Stimulated activated CD4-positive, alpha-beta T cell treated with anti-CD3 and anti-CD28 coated beads, Interleukin-1b, Interleukin-23, amount 100 ng/mL, for 24 hours (primary cell): ENCODE data around the gene UBE2I.

ENCODE experiments used
- DNase-seq, 4 experiments: peaks; one replicate each; pipeline ENCODE4 v3.0.0-alpha.2; 2020; ENCODE audit warnings: low read depth in 4 of 4, low spot score in 1 of 4

UBE2I gene

DNA sequence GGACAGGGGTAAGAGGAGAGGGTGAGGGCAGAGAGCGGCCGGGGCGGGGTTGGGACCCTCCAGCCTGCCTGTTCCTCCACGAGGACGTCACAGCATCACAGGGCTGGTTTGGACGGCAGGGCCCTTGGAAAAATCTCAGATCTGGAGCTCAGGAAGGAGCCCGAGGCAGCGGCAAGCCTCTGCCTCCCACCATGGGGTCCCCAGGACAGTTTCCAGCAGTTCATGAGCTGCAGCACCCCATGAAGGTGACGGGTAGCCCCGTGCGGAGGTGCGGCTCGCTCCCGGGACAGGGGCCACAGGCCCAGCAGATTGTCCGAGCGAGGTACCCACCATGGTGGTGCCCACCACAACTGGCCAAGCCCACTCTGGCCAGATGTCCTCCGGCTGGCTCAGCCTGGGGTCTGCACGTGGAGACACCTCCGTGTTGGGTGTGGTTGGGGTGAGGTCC is 32.3 kb upstream of the UBE2I start:
- no peak for DNase-seq

GRCh38 chr16:1277617-1278282 is 31.7 kb upstream of the UBE2I start:
- DNase-seq = no peak

DNA sequence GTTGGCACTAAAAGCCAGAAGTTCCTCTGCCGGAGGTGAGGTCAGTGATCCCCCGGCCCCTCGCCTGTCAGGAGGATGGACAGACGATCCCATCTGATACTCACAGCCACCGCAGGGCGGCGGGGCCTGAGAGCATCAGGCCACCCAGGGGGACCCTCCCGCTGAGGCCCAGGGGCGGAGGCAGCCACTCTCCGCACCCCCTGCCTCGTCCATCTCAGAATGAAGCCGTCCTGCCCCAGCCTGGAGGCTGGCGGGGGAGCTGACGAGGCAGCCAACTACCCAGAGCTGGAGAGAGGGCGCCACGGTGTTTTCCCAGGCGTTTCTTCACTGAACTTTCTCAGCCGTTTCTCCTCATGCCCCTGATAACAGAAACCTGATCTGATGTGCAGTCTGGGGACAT is 31.0 kb upstream of the UBE2I start:
- DNase-seq = no peak

GRCh38 chr16:1279081-1279944 is 30.1 kb upstream of the UBE2I start:
- no peak for DNase-seq

DNA sequence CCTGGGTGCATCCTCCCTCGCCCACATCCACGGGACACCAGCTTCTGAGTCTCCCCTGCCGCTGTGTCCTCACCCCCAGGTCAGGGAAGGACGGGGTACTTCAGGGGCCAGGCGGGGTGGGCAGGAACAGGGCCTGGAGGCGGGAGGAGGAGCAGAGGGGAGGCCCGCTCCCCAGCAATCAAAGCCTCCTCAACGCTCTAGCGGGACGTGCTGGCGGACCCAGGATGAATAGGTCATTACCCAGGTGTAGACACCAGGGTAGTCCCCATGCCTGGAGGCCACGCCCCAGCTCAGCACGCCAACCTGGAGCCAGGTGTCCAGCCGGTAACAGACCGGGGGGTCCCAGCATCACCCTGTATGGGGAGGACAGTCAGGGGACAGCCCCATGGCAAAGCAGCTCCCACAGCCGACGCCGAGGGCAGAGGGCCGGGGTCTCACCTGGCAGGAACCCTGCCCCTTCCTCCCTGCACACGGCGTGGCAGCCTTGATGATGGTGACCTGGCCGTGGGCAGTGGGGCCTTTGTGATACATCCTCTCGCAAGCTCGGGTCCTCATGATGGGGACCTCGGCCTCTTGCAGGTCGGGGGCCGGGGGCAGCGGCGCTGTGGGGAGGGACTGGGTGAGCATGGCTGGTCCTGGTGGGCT is 29.4 kb upstream of the UBE2I start:
- DNase-seq = no peak

DNA sequence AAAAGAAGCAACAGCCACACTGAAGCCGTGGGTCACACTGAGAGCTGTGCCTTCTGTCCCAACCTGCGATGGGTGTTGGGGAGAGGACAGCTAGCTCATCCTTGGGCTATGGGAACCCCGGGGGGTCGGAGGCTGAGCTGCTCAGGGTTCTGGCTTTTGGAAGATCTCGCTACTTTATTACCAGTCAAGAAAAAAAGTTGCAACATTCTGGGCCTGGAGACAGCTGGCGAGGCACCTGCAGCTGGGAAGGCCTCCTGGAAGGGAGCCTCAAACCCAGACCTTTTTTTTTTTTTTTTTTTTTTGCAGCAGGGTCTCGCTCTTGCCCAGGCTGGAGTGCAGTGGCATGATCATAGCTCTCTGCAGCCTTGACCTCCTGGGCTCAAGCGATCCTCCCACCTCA is 28.7 kb upstream of the UBE2I start:
- no peak for DNase-seq

DNA sequence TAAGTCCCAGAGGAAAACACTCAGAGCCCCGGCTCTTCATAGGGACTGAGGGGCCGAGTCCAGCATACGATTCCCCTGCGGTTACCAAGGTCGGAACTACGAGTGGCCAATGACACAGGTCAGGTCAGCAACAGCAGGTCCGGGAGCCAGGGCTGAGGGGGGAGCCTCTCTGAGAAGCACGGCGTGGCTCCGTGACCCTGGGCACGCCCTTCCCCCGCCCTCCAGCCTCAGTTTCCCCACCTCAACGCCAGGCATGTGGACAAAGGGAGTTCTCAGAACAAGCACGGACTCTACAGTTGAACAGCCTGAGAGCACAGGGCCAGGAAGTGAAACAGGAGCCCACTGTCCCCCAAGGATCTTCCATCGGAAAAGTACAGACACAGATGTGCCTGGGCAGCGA is 27.9 kb upstream of the UBE2I start:
- no peak for DNase-seq

GRCh38 chr16:1282324-1282973 is 27.0 kb upstream of the UBE2I start:
- DNase-seq = no peak

DNA sequence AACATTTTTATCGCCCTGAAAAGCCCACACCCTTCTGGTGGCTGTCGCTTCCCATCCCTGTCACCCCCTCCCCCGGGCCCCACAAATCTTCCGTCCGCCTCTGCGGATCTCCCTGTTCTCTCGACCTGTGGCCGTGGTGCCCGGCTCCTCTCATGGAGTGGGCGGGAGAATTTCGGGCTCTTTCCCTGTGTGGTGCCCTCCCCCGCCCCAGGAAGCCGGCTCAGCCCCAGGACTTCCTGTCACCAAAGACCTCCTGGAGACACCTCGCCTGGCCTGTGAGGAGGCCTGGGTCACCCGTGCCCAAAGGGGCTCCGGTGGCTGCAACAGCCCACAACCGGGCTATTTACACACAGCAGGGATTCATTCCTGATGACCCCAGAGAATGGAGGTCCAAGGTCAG is 26.1 kb upstream of the UBE2I start:
- DNase-seq = no peak

DNA sequence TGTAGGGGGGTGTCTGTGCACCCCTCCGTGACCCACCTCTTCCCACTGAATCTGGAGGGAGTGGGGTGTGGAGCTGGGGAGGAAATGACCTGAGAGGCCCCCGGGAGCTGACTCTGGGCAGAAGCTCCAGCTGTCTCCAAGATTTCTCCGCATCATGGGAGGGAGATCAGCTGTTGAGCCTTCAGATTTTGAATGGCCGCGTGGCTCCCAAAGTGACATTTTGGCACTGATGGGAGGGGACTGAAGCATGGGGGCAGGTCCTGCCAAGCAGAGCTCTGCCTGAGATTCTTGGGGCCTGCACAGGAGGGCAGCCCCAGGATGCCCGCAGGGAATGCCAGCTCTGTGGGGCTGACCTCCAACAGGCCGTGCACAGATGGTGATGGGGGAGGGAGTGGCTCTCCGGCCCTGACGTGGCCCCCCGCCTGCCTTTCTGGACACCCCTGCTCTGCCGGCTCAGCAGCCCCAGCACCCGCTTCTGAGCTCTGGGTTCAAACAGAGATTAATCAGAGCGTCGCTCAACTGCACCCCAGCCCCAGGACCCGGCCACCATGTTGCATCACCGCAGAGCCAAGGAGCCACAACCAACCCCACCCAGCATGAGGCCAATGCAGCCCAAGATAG is 25.3 kb upstream of the UBE2I start:
- DNase-seq = no peak

GRCh38 chr16:1285669-1286512 is 23.5 kb upstream of the UBE2I start:
- no peak for DNase-seq

GRCh38 chr16:1286513-1287094 is 22.8 kb upstream of the UBE2I start:
- DNase-seq = no peak

DNA sequence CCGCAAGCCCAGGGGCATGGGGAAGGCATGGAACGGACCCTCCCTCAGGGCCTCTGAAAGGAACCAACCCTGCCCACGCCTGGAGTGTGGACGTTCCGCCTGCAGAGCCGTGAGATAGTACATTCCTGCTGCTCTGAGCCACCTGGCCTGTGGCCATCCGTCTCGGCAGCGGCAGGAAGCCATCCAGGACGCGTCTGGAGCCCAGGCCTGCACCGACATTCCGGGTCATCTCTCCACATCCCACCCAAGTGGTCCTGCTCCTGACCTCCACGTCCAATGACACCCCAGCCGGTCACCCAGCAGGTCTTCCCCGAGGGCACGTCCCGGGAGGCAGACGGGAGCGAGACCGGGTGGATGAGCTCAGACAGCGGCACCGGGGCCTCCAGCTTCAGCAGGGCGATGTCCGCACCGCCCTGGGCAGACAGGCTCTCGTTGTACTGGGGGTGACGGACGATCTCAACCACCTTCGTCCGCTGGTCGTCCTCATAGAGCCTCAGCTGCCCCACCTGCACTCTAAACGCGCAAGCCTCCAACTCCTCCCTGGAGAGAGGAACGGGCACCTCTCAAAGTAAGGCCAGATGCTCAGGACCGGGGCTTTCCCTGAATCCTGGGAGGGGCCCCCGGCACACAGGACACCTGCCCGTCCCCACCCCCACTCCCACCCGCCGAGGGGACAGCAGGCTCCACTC is 21.3 kb upstream of the UBE2I start:
- DNase-seq = no peak

GRCh38 chr16:1288813-1289476 is 20.5 kb upstream of the UBE2I start:
- no peak for DNase-seq

DNA sequence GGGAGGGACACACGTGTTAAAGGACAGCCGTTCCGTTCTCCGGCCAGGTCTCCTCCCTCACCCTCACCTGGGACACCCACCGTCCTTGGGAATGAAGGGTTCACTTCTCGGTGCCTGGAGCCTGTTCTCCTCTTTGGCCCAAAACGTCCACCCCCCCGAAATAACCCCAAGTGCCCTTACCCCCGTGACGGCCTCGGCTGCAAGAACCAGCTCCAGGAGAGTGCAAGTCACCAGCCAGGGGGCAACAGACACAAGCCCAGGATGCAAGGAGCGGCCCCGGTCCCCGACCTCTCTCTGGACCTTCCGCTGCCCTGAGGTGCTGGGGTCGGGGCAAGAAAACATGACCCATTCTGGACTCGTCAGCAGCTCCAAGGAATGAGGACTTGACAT is 20.0 kb upstream of the UBE2I start:
- no peak for DNase-seq

DNA sequence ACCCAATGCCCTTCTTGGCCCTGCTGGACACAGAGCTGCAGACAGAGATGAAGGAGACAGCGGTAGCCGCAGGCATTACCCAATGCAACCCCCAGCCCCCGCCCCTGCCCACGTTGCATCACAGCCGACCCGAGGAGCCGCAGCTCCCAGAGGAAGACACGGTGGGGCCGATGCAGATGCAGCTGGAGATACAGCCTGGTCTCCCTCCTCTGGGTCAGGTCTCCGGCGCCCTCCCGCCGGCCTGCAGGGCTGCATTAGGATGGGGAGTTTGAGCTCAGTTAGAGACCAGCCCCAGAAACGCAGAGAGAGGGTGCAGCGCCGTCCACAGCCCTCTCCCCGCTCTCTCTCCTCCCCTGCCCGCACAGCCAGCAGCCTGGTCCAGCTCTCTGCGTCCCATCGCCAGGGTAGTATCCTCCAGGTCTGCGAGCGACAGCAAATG is 19.4 kb upstream of the UBE2I start:
- no peak for DNase-seq

- DNase-seq = no peak
These were observed 18.4 kb upstream of the UBE2I start for GRCh38 chr16:1290860-1291575.

GRCh38 chr16:1291576-1291974 is 17.9 kb upstream of the UBE2I start:
- DNase-seq = no peak
